ENCODE data around the gene ZNF485. TPM values are rescaled to one million over a fixed set of nuclear protein-coding genes. Genes with fewer than 3 reads are reported as not detected.
A peak's percentile ranks its signal among the peaks of the same experiment; 100 is the strongest.

ZNF485 gene
- total and polyA plus RNA-seq, 2 donors (not counting 1 experiment from before 2014, with no cell fraction given): 1.4 to 3.5 TPM

DNA sequence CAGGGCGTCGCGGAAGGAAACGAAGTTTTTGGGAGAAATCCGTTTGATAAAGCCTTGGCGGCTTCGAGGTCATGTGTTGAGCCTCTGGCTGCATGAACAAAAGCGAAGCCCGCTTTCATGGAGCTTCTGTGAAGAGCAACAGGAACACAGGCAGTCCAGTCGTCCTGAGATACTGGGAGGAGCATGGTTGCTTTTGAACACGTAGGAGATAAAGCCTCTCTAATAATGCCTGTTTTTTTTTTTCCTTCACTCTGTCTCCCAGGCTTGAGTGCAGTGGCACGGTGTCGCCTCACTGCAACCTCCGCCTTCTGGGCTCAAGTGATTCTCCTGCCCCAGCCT, 42.9 kb downstream of the ZNF485 start:
- peak overlapping the region; percentile 41 for H3K9ac ChIP-seq (ENCODE audit: insufficient read depth, low read length)
- peak overlapping the region; percentile 50 for H3K27ac ChIP-seq (ENCODE audit: insufficient read depth, low read length)

DNA sequence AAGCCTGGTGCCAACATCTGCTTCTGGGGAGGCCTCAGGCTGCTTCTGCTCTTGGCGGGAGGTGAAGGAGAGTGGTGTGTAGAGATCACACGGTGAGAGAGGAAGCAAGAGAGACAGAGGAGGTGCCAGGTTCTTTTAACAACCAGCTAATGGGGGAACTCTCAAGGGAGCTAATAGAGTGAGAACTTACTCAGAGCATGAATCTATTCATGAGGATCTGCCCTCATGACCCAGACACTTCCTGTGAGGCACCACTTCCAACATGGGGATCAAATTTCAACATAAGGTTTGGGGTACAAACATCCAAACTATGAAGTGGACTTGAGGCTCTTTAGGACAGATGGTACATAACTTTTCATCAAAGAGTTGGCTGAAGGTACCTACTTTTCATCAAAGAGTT, 47.5 kb downstream of the ZNF485 start:
- Histone ChIP-seq H3K4me2 (ENCODE audit: extremely low read depth, insufficient read depth, low read length) (no peak overlapping the region), H4K20me1 (ENCODE audit: control insufficient read depth, extremely low read depth, insufficient read depth, low read length) (no peaks in the 10 kb centered on the region), H3K4me1 (ENCODE audit: control insufficient read depth, extremely low read depth, insufficient read depth, low read length) (no peaks in the 10 kb centered on the region), H3K79me2 (ENCODE audit: control insufficient read depth, insufficient read depth, low read length) (no peaks in the 10 kb centered on the region), H3K9me3 (ENCODE audit: control insufficient read depth, insufficient read depth, low read depth, low read length) (no peaks in the 10 kb centered on the region), H3K9ac (ENCODE audit: insufficient read depth, low read length) (no peak overlapping the region), H3K27ac (ENCODE audit: insufficient read depth, low read length) (no peak overlapping the region), H3K4me3 (replicated peaks in 1 of 4; ENCODE audit: control extremely low read depth in 1 of 4, insufficient read depth in 1 of 4, low read depth in 3 of 4, low read length in 4 of 4) (no peak overlapping the region), H2AFZ (ENCODE audit: low read length) (no peak overlapping the region), H3K36me3 (ENCODE audit: control insufficient read depth, insufficient read depth, low read length) (no peaks in the 10 kb centered on the region), H3K27me3 (ENCODE audit: control insufficient read depth, insufficient read depth, low read length) (peaks cover 7% of the 10 kb centered on the region)
- TF ChIP-seq EZH2 (IDR thresholded peaks at IDR 0.05; ENCODE audit: low read length, missing control alignments): no peak
- TF ChIP-seq, protein P1, sequence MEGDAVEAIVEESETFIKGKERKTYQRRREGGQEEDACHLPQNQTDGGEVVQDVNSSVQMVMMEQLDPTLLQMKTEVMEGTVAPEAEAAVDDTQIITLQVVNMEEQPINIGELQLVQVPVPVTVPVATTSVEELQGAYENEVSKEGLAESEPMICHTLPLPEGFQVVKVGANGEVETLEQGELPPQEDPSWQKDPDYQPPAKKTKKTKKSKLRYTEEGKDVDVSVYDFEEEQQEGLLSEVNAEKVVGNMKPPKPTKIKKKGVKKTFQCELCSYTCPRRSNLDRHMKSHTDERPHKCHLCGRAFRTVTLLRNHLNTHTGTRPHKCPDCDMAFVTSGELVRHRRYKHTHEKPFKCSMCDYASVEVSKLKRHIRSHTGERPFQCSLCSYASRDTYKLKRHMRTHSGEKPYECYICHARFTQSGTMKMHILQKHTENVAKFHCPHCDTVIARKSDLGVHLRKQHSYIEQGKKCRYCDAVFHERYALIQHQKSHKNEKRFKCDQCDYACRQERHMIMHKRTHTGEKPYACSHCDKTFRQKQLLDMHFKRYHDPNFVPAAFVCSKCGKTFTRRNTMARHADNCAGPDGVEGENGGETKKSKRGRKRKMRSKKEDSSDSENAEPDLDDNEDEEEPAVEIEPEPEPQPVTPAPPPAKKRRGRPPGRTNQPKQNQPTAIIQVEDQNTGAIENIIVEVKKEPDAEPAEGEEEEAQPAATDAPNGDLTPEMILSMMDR (conservative IDR thresholded peaks at IDR 0.05 in 1 of 2, IDR thresholded peaks at IDR 0.05 in 1 of 2; ENCODE audit: low read depth in 1 of 2, low read length in 2 of 2): no peak
- peak in 1 of 2 donors; percentile 41 for DNase-seq (ENCODE audit: low read depth in 2 of 2)

More for the DNA sequence above, 42.9 kb downstream of the ZNF485 start:
- H3K9me3 ChIP-seq (ENCODE audit: control insufficient read depth, insufficient read depth, low read depth, low read length): peaks cover 4% of the 10 kb centered on the region
- H3K4me1 ChIP-seq (ENCODE audit: control insufficient read depth, extremely low read depth, insufficient read depth, low read length): no peaks in the 10 kb centered on the region
- DNase-seq (ENCODE audit: low read depth in 2 of 2): no peak
- TF ChIP-seq, protein P1 (conservative IDR thresholded peaks at IDR 0.05 in 1 of 2, IDR thresholded peaks at IDR 0.05 in 1 of 2; ENCODE audit: low read depth in 1 of 2, low read length in 2 of 2): no peak
- TF ChIP-seq EZH2 (IDR thresholded peaks at IDR 0.05; ENCODE audit: low read length, missing control alignments): no peak
- H3K4me3 ChIP-seq (replicated peaks in 1 of 4; ENCODE audit: control extremely low read depth in 1 of 4, insufficient read depth in 1 of 4, low read depth in 3 of 4, low read length in 4 of 4): peak overlapping the region; percentile 52 to 82 (median 62)
- peak overlapping the region; percentile 97 for H3K4me2 ChIP-seq (ENCODE audit: extremely low read depth, insufficient read depth, low read length)
- no peaks in the 10 kb centered on the region for H4K20me1 ChIP-seq (ENCODE audit: control insufficient read depth, extremely low read depth, insufficient read depth, low read length)
- H2AFZ ChIP-seq (ENCODE audit: low read length): peak overlapping the region; percentile 99
- no peaks in the 10 kb centered on the region for H3K79me2 ChIP-seq (ENCODE audit: control insufficient read depth, insufficient read depth, low read length)
- no peaks in the 10 kb centered on the region for H3K27me3 ChIP-seq (ENCODE audit: control insufficient read depth, insufficient read depth, low read length)
- peaks cover 7% of the 10 kb centered on the region for H3K36me3 ChIP-seq (ENCODE audit: control insufficient read depth, insufficient read depth, low read length)

DNA sequence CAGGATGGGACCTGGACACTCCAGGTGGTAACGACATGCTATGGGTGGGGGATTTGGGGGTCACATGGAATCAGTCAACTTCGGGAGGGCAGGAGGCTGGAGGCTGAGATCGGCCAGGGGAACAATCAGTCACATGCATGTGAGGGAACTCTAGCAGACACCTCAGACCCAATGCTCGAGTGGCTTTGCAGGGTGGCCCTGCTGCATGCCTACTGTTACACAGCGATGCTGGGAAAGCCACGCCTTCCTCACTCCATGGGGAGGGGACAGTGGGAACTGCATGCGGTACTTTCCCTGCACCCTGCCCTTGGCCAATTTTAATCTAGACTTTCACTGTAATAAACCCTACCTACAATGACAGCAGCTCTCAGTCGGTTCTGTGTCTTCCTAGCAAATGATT, 49.1 kb downstream of the ZNF485 start:
- Histone ChIP-seq H3K27ac (ENCODE audit: insufficient read depth, low read length) (no peak overlapping the region), H3K27me3 (ENCODE audit: control insufficient read depth, insufficient read depth, low read length) (peaks cover 7% of the 10 kb centered on the region), H3K79me2 (ENCODE audit: control insufficient read depth, insufficient read depth, low read length) (no peaks in the 10 kb centered on the region), H3K4me3 (replicated peaks in 1 of 4; ENCODE audit: control extremely low read depth in 1 of 4, insufficient read depth in 1 of 4, low read depth in 3 of 4, low read length in 4 of 4) (no peak overlapping the region), H3K9me3 (ENCODE audit: control insufficient read depth, insufficient read depth, low read depth, low read length) (no peaks in the 10 kb centered on the region), H2AFZ (ENCODE audit: low read length) (no peak overlapping the region), H4K20me1 (ENCODE audit: control insufficient read depth, extremely low read depth, insufficient read depth, low read length) (no peaks in the 10 kb centered on the region), H3K36me3 (ENCODE audit: control insufficient read depth, insufficient read depth, low read length) (no peaks in the 10 kb centered on the region), H3K9ac (ENCODE audit: insufficient read depth, low read length) (no peak overlapping the region), H3K4me1 (ENCODE audit: control insufficient read depth, extremely low read depth, insufficient read depth, low read length) (no peaks in the 10 kb centered on the region), H3K4me2 (ENCODE audit: extremely low read depth, insufficient read depth, low read length) (no peak overlapping the region)
- no peak for DNase-seq (ENCODE audit: low read depth in 2 of 2)
- TF ChIP-seq, protein P1 (conservative IDR thresholded peaks at IDR 0.05 in 1 of 2, IDR thresholded peaks at IDR 0.05 in 1 of 2; ENCODE audit: low read depth in 1 of 2, low read length in 2 of 2): no peak
- no peak for TF ChIP-seq EZH2 (IDR thresholded peaks at IDR 0.05; ENCODE audit: low read length, missing control alignments)

Measured in fibroblast of lung (primary cell).